Choroid plexus epithelial cell (primary cell): ENCODE data around the gene FAM240B.

Source experiments
- DNase-seq: peaks from one replicate; pipeline ENCODE4 v3.0.0-alpha.2; 2010; ENCODE audit warnings: low read depth
- H3K4me3 ChIP-seq: 2 replicates; pipeline ENCODE4 v1.5.1; 2011; ENCODE audit warnings: low read depth, mild to moderate bottlenecking, control low read depth, low read length, moderate library complexity
- TF ChIP-seq, protein P1 (sequence below): conservative IDR thresholded peaks from 2 replicates; pipeline ENCODE4 v1.5.1; 2011; ENCODE audit warnings: low read depth, mild to moderate bottlenecking, control low read depth, inconsistent platforms, low read length, moderate library complexity

Gene FAM240B

DNA sequence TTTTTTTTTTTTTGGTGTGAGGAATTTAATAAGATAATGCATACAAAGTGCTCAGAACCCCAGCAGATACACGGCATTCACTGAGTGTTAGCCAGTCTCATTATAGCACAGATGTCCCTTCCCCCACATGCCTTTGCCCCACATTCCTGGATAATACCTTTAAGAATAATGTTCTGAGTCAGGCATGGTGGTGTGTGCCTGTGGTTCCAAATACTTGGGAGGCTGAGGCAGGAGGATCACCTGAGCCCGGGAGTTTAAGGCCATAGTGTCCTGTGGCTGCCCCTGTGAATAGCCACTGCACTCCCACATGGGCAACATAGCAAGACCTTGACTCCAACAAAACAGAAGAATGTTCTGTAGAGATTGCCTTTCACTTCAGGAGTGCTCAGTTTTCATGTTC, 75.3 kb downstream of the FAM240B start:
- TF ChIP-seq, protein P1, sequence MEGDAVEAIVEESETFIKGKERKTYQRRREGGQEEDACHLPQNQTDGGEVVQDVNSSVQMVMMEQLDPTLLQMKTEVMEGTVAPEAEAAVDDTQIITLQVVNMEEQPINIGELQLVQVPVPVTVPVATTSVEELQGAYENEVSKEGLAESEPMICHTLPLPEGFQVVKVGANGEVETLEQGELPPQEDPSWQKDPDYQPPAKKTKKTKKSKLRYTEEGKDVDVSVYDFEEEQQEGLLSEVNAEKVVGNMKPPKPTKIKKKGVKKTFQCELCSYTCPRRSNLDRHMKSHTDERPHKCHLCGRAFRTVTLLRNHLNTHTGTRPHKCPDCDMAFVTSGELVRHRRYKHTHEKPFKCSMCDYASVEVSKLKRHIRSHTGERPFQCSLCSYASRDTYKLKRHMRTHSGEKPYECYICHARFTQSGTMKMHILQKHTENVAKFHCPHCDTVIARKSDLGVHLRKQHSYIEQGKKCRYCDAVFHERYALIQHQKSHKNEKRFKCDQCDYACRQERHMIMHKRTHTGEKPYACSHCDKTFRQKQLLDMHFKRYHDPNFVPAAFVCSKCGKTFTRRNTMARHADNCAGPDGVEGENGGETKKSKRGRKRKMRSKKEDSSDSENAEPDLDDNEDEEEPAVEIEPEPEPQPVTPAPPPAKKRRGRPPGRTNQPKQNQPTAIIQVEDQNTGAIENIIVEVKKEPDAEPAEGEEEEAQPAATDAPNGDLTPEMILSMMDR = no peak
- H3K4me3 ChIP-seq = no peak overlapping the region
- no peak for DNase-seq
